Measurements from ENCODE around the gene HBEGF. TPM values are rescaled to one million over a fixed set of nuclear protein-coding genes. Genes with fewer than 3 reads are reported as not detected.

HBEGF gene
- total RNA-seq, 1 donor from 2014 or later, result 3.6 TPM

DNA sequence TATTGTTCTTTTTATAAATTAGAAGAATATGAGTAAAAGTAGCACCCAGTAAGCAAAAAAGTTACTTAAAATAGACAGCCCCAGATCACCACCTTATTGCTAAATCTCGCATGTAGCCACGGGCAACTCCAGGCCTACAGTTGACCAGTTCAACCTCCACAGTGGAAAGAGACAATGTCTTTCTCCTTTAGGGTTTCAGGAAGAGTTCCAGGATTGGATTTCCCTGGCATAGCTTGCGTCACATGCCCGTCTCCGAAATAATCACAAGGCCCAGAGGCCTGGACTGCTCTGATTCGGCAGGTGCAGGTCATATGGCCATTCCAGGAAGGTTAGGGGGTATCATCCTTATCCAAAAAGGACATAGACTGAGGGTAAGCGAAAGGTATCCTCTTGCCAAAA is 33.6 kb downstream of the HBEGF start:
- TF ChIP-seq, protein P1, sequence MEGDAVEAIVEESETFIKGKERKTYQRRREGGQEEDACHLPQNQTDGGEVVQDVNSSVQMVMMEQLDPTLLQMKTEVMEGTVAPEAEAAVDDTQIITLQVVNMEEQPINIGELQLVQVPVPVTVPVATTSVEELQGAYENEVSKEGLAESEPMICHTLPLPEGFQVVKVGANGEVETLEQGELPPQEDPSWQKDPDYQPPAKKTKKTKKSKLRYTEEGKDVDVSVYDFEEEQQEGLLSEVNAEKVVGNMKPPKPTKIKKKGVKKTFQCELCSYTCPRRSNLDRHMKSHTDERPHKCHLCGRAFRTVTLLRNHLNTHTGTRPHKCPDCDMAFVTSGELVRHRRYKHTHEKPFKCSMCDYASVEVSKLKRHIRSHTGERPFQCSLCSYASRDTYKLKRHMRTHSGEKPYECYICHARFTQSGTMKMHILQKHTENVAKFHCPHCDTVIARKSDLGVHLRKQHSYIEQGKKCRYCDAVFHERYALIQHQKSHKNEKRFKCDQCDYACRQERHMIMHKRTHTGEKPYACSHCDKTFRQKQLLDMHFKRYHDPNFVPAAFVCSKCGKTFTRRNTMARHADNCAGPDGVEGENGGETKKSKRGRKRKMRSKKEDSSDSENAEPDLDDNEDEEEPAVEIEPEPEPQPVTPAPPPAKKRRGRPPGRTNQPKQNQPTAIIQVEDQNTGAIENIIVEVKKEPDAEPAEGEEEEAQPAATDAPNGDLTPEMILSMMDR (IDR thresholded peaks at IDR 0.05), result no peak
- Mint-ChIP-seq H3K4me3 (ENCODE audit: unreplicated experiment) (no peak overlapping the region), H3K27ac (ENCODE audit: unreplicated experiment) (no peak overlapping the region), H3K36me3 (ENCODE audit: unreplicated experiment) (peaks cover 2% of the 10 kb centered on the region), H3K27me3 (ENCODE audit: unreplicated experiment) (no peaks in the 10 kb centered on the region), H3K9me3 (ENCODE audit: unreplicated experiment) (no peaks in the 10 kb centered on the region), H3K4me1 (ENCODE audit: unreplicated experiment) (peaks cover 15% of the 10 kb centered on the region)
- DNase-seq (ENCODE audit: extremely low spot score, unreplicated experiment), result no peak

DNA sequence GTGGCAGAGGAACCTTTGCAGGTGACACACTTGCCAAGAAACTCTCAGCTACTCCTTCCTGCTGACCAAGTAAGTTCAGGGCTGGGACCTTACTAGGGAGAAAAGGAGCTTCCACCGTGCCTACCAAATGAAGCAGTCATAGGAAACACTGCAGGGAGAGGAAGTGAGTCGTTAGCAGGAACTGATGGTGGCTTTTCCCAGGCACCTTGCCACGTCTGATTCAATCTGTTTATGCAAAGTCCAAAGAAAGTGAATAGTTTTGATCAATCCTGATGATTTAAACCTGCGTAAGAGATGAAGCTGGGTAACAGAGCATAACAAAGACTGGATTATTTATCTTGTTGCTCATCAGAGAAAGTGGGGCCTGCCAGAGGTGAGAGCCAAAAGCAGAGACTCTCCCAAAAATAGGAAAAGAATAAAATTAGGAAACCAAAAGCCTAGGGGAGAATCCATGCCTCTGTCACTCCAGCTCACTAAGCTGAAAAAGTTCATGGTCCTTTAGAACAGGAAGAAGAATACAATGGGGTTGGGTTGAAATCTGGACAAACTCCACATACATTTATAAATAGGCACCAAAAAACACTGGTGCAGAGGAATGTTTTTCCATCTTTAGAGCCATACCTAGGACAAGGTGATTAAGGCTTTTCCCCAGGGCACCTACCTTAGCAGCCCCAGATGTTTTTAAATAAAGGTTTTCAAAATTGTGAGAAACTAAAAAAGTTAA is 34.2 kb downstream of the HBEGF start:
- Mint-ChIP-seq H3K9me3 (ENCODE audit: unreplicated experiment) (no peaks in the 10 kb centered on the region), H3K4me1 (ENCODE audit: unreplicated experiment) (peaks cover 15% of the 10 kb centered on the region), H3K4me3 (ENCODE audit: unreplicated experiment) (no peak overlapping the region), H3K36me3 (ENCODE audit: unreplicated experiment) (peaks cover 2% of the 10 kb centered on the region), H3K27me3 (ENCODE audit: unreplicated experiment) (no peaks in the 10 kb centered on the region), H3K27ac (ENCODE audit: unreplicated experiment) (no peak overlapping the region)
- TF ChIP-seq, protein P1 (IDR thresholded peaks at IDR 0.05), result no peak
- DNase-seq (ENCODE audit: extremely low spot score, unreplicated experiment), result no peak

DNA sequence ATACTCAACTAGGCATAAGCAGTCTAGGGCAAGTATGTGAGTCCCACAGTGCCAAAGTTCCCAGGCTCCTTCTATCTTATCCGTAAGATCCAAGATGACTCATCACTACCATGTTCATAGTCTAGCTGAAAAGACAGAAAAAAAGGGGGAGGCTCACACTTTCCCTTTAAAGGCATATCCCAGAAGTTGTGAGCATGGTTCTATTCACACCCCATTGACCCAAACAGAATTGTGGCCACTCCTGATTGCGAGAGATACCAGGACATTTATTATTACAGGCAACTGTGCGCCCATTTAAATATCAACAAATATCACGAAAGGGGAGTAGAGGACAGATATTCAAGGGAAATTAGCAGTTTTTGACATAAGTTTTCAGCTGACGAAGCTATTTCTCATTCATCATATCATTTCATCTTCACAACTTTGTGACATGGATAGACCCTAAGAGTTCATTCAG is 35.4 kb downstream of the HBEGF start:
- Mint-ChIP-seq H3K4me1 (ENCODE audit: unreplicated experiment) (peaks cover 15% of the 10 kb centered on the region), H3K27me3 (ENCODE audit: unreplicated experiment) (no peaks in the 10 kb centered on the region), H3K36me3 (ENCODE audit: unreplicated experiment) (peaks cover 2% of the 10 kb centered on the region), H3K27ac (ENCODE audit: unreplicated experiment) (no peak overlapping the region), H3K9me3 (ENCODE audit: unreplicated experiment) (no peaks in the 10 kb centered on the region), H3K4me3 (ENCODE audit: unreplicated experiment) (no peak overlapping the region)
- no peak for DNase-seq (ENCODE audit: extremely low spot score, unreplicated experiment)
- TF ChIP-seq, protein P1 (IDR thresholded peaks at IDR 0.05), result no peak

DNA sequence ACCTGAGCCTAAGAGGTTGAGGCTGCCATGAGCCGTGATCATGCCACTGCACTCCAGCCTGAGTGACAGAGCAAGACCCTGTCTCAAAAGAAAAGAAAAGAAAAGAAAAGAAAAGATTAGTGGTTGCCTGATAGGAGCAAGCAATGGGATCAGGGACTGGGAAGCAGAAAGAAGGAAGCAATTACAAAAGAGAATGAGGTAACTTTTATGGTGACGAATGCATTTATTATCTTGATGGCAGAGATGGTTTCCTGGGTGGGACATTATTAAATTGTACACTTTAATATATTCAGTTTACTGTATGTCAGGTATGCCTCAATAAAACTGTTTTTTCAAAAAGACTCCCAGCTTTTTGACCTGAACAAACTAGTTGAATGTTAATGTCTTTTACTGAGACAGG is 36.0 kb downstream of the HBEGF start:
- H3K9me3 Mint-ChIP-seq (ENCODE audit: unreplicated experiment), result no peaks in the 10 kb centered on the region
- no peaks in the 10 kb centered on the region for H3K27me3 Mint-ChIP-seq (ENCODE audit: unreplicated experiment)
- H3K36me3 Mint-ChIP-seq (ENCODE audit: unreplicated experiment), result peaks cover 2% of the 10 kb centered on the region
- no peak overlapping the region for H3K4me3 Mint-ChIP-seq (ENCODE audit: unreplicated experiment)
- no peak for DNase-seq (ENCODE audit: extremely low spot score, unreplicated experiment)
- H3K27ac Mint-ChIP-seq (ENCODE audit: unreplicated experiment), result no peak overlapping the region
- H3K4me1 Mint-ChIP-seq (ENCODE audit: unreplicated experiment), result peaks cover 15% of the 10 kb centered on the region
- TF ChIP-seq, protein P1 (IDR thresholded peaks at IDR 0.05), result no peak

DNA sequence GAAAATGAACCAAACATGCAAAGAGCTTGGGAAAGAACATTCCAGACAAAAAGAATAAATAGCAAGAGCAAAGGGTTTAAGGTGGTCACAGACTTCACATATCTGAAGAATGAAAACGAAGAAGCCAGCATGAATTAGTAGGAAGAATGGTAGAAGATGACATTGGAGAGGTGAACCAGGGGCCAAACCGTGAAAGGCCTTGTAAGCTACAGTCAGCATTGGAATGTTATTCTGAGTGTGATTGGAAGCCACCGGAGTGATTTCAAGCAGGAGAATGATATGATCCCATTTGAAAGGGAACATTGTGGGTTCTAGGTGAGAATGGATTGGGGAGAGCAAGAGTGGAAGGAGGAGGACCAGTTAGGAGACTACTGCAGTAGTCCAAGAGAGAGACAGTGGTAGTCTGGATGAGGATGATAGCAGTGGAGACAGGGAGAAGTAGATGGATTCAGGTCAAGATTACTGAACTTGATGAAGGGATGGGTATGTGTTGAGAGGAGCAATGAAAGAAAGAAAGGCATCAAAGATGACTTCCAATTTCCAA is 36.6 kb downstream of the HBEGF start:
- Mint-ChIP-seq H3K27me3 (ENCODE audit: unreplicated experiment) (no peaks in the 10 kb centered on the region), H3K9me3 (ENCODE audit: unreplicated experiment) (no peaks in the 10 kb centered on the region), H3K27ac (ENCODE audit: unreplicated experiment) (no peak overlapping the region), H3K4me3 (ENCODE audit: unreplicated experiment) (no peak overlapping the region), H3K4me1 (ENCODE audit: unreplicated experiment) (peaks cover 15% of the 10 kb centered on the region), H3K36me3 (ENCODE audit: unreplicated experiment) (peaks cover 2% of the 10 kb centered on the region)
- DNase-seq (ENCODE audit: extremely low spot score, unreplicated experiment), result no peak
- TF ChIP-seq, protein P1 (IDR thresholded peaks at IDR 0.05), result no peak
